ENCODE data around the gene AMBP. TPM values are rescaled to one million over a fixed set of nuclear protein-coding genes. Genes with fewer than 3 reads are reported as not detected.
A peak's percentile ranks its signal among the peaks of the same experiment; 100 is the strongest.

The AMBP gene
- total RNA-seq, 1 donor from 2014 or later, result not detected

- no peak for TF ChIP-seq CTCF (IDR thresholded peaks at IDR 0.05; ENCODE audit: insufficient read depth, low read length, poor library complexity, severe bottlenecking)
- H3K4me3 ChIP-seq (ENCODE audit: low read depth, low read length), result no peak overlapping the region
- no peak for DNase-seq (ENCODE audit: low read depth)
- H3K27me3 ChIP-seq (ENCODE audit: control insufficient read depth, insufficient read depth, low read length), result no peaks in the 10 kb centered on the region
- peaks cover 3% of the 10 kb centered on the region for H3K36me3 ChIP-seq (ENCODE audit: control insufficient read depth, insufficient read depth, low read length)
Observed at GRCh38 chr9:114050226-114050568, 27.9 kb downstream of the AMBP start.

GRCh38 chr9:114049441-114050225 lies 28.5 kb downstream of the AMBP start:
- DNase-seq (ENCODE audit: low read depth), result no peak
- no peak for TF ChIP-seq CTCF (IDR thresholded peaks at IDR 0.05; ENCODE audit: insufficient read depth, low read length, poor library complexity, severe bottlenecking)
- Histone ChIP-seq H3K4me3 (ENCODE audit: low read depth, low read length) (no peak overlapping the region), H3K27me3 (ENCODE audit: control insufficient read depth, insufficient read depth, low read length) (no peaks in the 10 kb centered on the region), H3K36me3 (ENCODE audit: control insufficient read depth, insufficient read depth, low read length) (peaks cover 3% of the 10 kb centered on the region)

- TF ChIP-seq CTCF (IDR thresholded peaks at IDR 0.05; ENCODE audit: insufficient read depth, low read length, poor library complexity, severe bottlenecking), result no peak
- H3K4me3 ChIP-seq (ENCODE audit: low read depth, low read length), result no peak overlapping the region
- H3K27me3 ChIP-seq (ENCODE audit: control insufficient read depth, insufficient read depth, low read length), result no peaks in the 10 kb centered on the region
- H3K36me3 ChIP-seq (ENCODE audit: control insufficient read depth, insufficient read depth, low read length), result peaks cover 3% of the 10 kb centered on the region
- no peak for DNase-seq (ENCODE audit: low read depth)
Observed at GRCh38 chr9:114048533-114049415, 29.3 kb downstream of the AMBP start.

GRCh38 chr9:114047717-114048116 lies 30.4 kb downstream of the AMBP start:
- H3K27me3 ChIP-seq (ENCODE audit: control insufficient read depth, insufficient read depth, low read length), result no peaks in the 10 kb centered on the region
- H3K36me3 ChIP-seq (ENCODE audit: control insufficient read depth, insufficient read depth, low read length), result peaks cover 3% of the 10 kb centered on the region
- no peak overlapping the region for H3K4me3 ChIP-seq (ENCODE audit: low read depth, low read length)
- peak; percentile 33 for TF ChIP-seq CTCF (IDR thresholded peaks at IDR 0.05; ENCODE audit: insufficient read depth, low read length, poor library complexity, severe bottlenecking)
- no peak for DNase-seq (ENCODE audit: low read depth)

GRCh38 chr9:114046875-114047274 lies 31.2 kb downstream of the AMBP start:
- Histone ChIP-seq H3K36me3 (ENCODE audit: control insufficient read depth, insufficient read depth, low read length) (peaks cover 3% of the 10 kb centered on the region), H3K4me3 (ENCODE audit: low read depth, low read length) (no peak overlapping the region), H3K27me3 (ENCODE audit: control insufficient read depth, insufficient read depth, low read length) (no peaks in the 10 kb centered on the region)
- TF ChIP-seq CTCF (IDR thresholded peaks at IDR 0.05; ENCODE audit: insufficient read depth, low read length, poor library complexity, severe bottlenecking), result no peak
- DNase-seq (ENCODE audit: low read depth), result no peak
